ENCODE data around the gene RRP15.

DNA sequence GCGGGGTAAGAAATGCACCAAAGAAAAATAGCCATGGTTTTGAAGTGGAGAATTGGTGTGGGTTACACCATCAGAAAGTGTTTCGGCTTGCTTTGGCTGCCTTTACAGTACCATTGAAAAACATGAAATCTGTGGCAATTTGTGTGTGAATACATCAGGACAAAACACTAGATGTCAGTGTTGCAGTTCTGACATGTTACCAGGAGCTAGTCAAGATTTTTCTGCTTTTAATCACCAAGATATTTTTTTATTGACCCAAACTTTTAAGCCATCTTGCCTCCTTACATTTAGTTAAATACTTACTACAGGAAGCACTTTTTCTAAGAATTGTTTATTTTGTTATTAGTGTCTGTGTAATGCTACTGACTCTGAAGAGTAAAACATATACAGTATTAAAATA, 14.3 kb downstream of the RRP15 start:
- no peak for TF ChIP-seq POLR2A (IDR thresholded peaks at IDR 0.05)
- TF ChIP-seq, protein P1, sequence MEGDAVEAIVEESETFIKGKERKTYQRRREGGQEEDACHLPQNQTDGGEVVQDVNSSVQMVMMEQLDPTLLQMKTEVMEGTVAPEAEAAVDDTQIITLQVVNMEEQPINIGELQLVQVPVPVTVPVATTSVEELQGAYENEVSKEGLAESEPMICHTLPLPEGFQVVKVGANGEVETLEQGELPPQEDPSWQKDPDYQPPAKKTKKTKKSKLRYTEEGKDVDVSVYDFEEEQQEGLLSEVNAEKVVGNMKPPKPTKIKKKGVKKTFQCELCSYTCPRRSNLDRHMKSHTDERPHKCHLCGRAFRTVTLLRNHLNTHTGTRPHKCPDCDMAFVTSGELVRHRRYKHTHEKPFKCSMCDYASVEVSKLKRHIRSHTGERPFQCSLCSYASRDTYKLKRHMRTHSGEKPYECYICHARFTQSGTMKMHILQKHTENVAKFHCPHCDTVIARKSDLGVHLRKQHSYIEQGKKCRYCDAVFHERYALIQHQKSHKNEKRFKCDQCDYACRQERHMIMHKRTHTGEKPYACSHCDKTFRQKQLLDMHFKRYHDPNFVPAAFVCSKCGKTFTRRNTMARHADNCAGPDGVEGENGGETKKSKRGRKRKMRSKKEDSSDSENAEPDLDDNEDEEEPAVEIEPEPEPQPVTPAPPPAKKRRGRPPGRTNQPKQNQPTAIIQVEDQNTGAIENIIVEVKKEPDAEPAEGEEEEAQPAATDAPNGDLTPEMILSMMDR (IDR thresholded peaks at IDR 0.05) = no peak
- TF ChIP-seq EP300 (IDR thresholded peaks at IDR 0.05) = no peak
